Activated naive CD4-positive, alpha-beta T cell treated with anti-CD3 and anti-CD28 coated beads, Interleukin-2, amount 50 U/mL, for 72 hours (primary cell): ENCODE data around the gene HDAC1. TPM values are rescaled to one million over a fixed set of nuclear protein-coding genes. Genes with fewer than 3 reads are reported as not detected.

Source experiments
- ATAC-seq, 2 donors: fragments of 150-1000 bp; cut with Tn5 transposase; 2 replicates each; pipeline ENCODE4 v1.10.0; 2021; ENCODE audit warnings: mild to moderate bottlenecking in 2 of 2, moderate library complexity in 2 of 2
- DNase-seq, 2 donors: peaks; one replicate each; pipeline ENCODE4 v3.0.0; 2021 to 2022; ENCODE audit warnings: low spot score in 2 of 2
- H3K27ac Mint-ChIP-seq, 2 donors: one replicate each; pipeline ENCODE4 v1.8.0; 2022; ENCODE audit warnings: mild to moderate bottlenecking in 2 of 2, mixed read lengths in 2 of 2
- H3K36me3 Mint-ChIP-seq, 2 donors: one replicate each; pipeline ENCODE4 v1.8.0; 2022; ENCODE audit warnings: mixed read lengths in 2 of 2
- H3K9me3 Mint-ChIP-seq, 2 donors: one replicate each; pipeline ENCODE4 v1.8.0; 2022; ENCODE audit warnings: mixed read lengths in 2 of 2
- total RNA-seq, 2 donors: library from RNA; stranded (reverse); gene quantifications; one replicate each; pipeline ENCODE4 v1.2.3, GENCODE V29; 2022

The HDAC1 gene
- total RNA-seq, 2 donors from 2014 or later = 185 to 200 TPM

- no peak for ATAC-seq
- no peak for DNase-seq
- H3K9me3 Mint-ChIP-seq = no peaks in the 10 kb centered on the region
- H3K36me3 Mint-ChIP-seq = peaks cover 14 to 52% of the 10 kb centered on the region in 2 donors
- H3K27ac Mint-ChIP-seq = peak overlapping the region; percentile 48 to 66
These were observed 12.2 kb downstream of the HDAC1 start for GRCh38 chr1:32303997-32304622.

- ATAC-seq (no peak), DNase-seq (no peak)
- H3K9me3 Mint-ChIP-seq = no peaks in the 10 kb centered on the region
- H3K27ac Mint-ChIP-seq = no peak overlapping the region
- H3K36me3 Mint-ChIP-seq = peaks cover 14 to 52% of the 10 kb centered on the region in 2 donors
These were observed 13.4 kb downstream of the HDAC1 start for GRCh38 chr1:32305310-32305709.

GRCh38 chr1:32307324-32307723 is 15.4 kb downstream of the HDAC1 start:
- ATAC-seq (peak; percentile 48 to 84), DNase-seq (no peak)
- Mint-ChIP-seq H3K9me3 (no peaks in the 10 kb centered on the region), H3K27ac (peak overlapping the region in 1 of 2 donors; percentile 65), H3K36me3 (peaks cover 14 to 44% of the 10 kb centered on the region in 2 donors)

GRCh38 chr1:32309960-32310359 is 18.1 kb downstream of the HDAC1 start:
- DNase-seq (no peak), ATAC-seq (no peak)
- no peaks in the 10 kb centered on the region for H3K9me3 Mint-ChIP-seq
- peak overlapping the region in 1 of 2 donors; percentile 9 for H3K27ac Mint-ChIP-seq
- H3K36me3 Mint-ChIP-seq = peaks cover 6 to 30% of the 10 kb centered on the region in 2 donors

GRCh38 chr1:32311709-32312393 is 20.0 kb downstream of the HDAC1 start:
- peaks cover 6 to 21% of the 10 kb centered on the region in 2 donors for H3K36me3 Mint-ChIP-seq
- DNase-seq (no peak), ATAC-seq (peak in 1 of 2 donors; percentile 38)
- H3K27ac Mint-ChIP-seq = peak overlapping the region in 1 of 2 donors; percentile 48
- no peaks in the 10 kb centered on the region for H3K9me3 Mint-ChIP-seq

GRCh38 chr1:32316903-32317277 is 25.0 kb downstream of the HDAC1 start:
- DNase-seq (no peak), ATAC-seq (no peak)
- Mint-ChIP-seq H3K36me3 (peaks cover 0 to 27% of the 10 kb centered on the region in 2 donors), H3K27ac (peak overlapping the region in 1 of 2 donors; percentile 12), H3K9me3 (no peaks in the 10 kb centered on the region)

- Mint-ChIP-seq H3K36me3 (peaks cover 0 to 26% of the 10 kb centered on the region in 2 donors), H3K9me3 (no peaks in the 10 kb centered on the region), H3K27ac (peak overlapping the region in 1 of 2 donors; percentile 55)
- ATAC-seq (no peak), DNase-seq (no peak)
These were observed 26.4 kb downstream of the HDAC1 start for GRCh38 chr1:32318127-32318869.

GRCh38 chr1:32321712-32322291 is 29.9 kb downstream of the HDAC1 start:
- Mint-ChIP-seq H3K9me3 (no peaks in the 10 kb centered on the region), H3K36me3 (peaks cover 0 to 17% of the 10 kb centered on the region in 2 donors), H3K27ac (peak overlapping the region; percentile 61 to 78)
- ATAC-seq (peak; percentile 48 to 49), DNase-seq (no peak)

- DNase-seq (no peak), ATAC-seq (no peak)
- Mint-ChIP-seq H3K27ac (no peak overlapping the region), H3K36me3 (peaks cover 4 to 16% of the 10 kb centered on the region in 2 donors), H3K9me3 (no peaks in the 10 kb centered on the region)
These were observed 35.3 kb downstream of the HDAC1 start for GRCh38 chr1:32327204-32327603.

- H3K36me3 Mint-ChIP-seq = peaks cover 4 to 16% of the 10 kb centered on the region in 2 donors
- H3K27ac Mint-ChIP-seq = peak overlapping the region; percentile 9 to 85
- ATAC-seq (peak in 1 of 2 donors; percentile 52), DNase-seq (no peak)
- no peaks in the 10 kb centered on the region for H3K9me3 Mint-ChIP-seq
These were observed 38.1 kb downstream of the HDAC1 start for GRCh38 chr1:32329931-32330466.

GRCh38 chr1:32330558-32331151 is 38.8 kb downstream of the HDAC1 start:
- Mint-ChIP-seq H3K27ac (peak overlapping the region in 1 of 2 donors; percentile 47), H3K9me3 (no peaks in the 10 kb centered on the region), H3K36me3 (peaks cover 4 to 16% of the 10 kb centered on the region in 2 donors)
- DNase-seq = no peak
- no peak for ATAC-seq

GRCh38 chr1:32331549-32331948 is 39.7 kb downstream of the HDAC1 start:
- no peak for ATAC-seq

GRCh38 chr1:32332290-32333079 is 40.6 kb downstream of the HDAC1 start:
- DNase-seq (no peak), ATAC-seq (no peak)
- no peaks in the 10 kb centered on the region for H3K9me3 Mint-ChIP-seq
- peak overlapping the region in 1 of 2 donors; percentile 82 for H3K27ac Mint-ChIP-seq
- H3K36me3 Mint-ChIP-seq = peaks cover 0 to 16% of the 10 kb centered on the region in 2 donors

More at GRCh38 chr1:32331549-32331948, 39.7 kb downstream of the HDAC1 start:
- no peak for DNase-seq
- H3K9me3 Mint-ChIP-seq = no peaks in the 10 kb centered on the region
- H3K27ac Mint-ChIP-seq = peak overlapping the region; percentile 47 to 69
- peaks cover 4 to 16% of the 10 kb centered on the region in 2 donors for H3K36me3 Mint-ChIP-seq

GRCh38 chr1:32333251-32333963 is 41.5 kb downstream of the HDAC1 start:
- no peaks in the 10 kb centered on the region for H3K9me3 Mint-ChIP-seq

More at GRCh38 chr1:32333251-32333963, 41.5 kb downstream of the HDAC1 start:
- DNase-seq (no peak), ATAC-seq (no peak)
- peaks cover 0 to 12% of the 10 kb centered on the region in 2 donors for H3K36me3 Mint-ChIP-seq
- H3K27ac Mint-ChIP-seq = peak overlapping the region; percentile 27 to 77
